Gastroesophageal sphincter (tissue), 3 donors: ENCODE measurements around the gene GABRB2.

Experiments
- EP300 ChIP-seq: sonication (generic); formaldehyde crosslinking; IDR thresholded peaks from one replicate; pipeline ENCODE4 v1.6.1; 2017; ENCODE audit warnings: antibody characterized with exemption, mild to moderate bottlenecking
- TF ChIP-seq, protein P1 (sequence below), 4 experiments: fragments of 200-600 bp in 2 of 4; fragments of 450-650 bp in 2 of 4; sonication (generic) in 1 of 4; IDR thresholded peaks; one replicate each; pipeline ENCODE4 v1.5.1; 2017 to 2019; ENCODE audit warnings: antibody characterized with exemption in 4 of 4, mild to moderate bottlenecking in 2 of 4, moderate library complexity in 2 of 4

DNA sequence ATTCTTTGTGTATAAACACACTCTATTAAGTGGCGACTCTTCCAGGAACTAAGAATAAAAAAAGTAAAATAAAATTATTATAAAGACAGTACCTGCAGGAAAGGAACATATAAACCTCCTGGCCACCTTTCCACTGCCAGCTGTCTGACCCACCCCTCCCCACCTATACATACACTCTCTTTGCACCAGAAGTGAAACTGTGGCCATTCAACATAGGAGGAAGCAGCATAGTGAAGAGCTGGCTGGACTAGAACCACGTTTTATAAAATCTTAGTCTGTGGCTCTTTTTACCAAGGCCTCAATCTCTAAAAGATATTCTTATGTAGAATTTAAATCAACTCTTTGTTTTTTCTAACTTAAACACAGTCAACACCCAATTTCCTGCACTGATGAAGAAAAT, 289.6 kb downstream of the GABRB2 start:
- TF ChIP-seq, protein P1, sequence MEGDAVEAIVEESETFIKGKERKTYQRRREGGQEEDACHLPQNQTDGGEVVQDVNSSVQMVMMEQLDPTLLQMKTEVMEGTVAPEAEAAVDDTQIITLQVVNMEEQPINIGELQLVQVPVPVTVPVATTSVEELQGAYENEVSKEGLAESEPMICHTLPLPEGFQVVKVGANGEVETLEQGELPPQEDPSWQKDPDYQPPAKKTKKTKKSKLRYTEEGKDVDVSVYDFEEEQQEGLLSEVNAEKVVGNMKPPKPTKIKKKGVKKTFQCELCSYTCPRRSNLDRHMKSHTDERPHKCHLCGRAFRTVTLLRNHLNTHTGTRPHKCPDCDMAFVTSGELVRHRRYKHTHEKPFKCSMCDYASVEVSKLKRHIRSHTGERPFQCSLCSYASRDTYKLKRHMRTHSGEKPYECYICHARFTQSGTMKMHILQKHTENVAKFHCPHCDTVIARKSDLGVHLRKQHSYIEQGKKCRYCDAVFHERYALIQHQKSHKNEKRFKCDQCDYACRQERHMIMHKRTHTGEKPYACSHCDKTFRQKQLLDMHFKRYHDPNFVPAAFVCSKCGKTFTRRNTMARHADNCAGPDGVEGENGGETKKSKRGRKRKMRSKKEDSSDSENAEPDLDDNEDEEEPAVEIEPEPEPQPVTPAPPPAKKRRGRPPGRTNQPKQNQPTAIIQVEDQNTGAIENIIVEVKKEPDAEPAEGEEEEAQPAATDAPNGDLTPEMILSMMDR (IDR thresholded peaks at IDR 0.05): no peak
- TF ChIP-seq EP300: no peak
